Natural killer cell (primary cell): ENCODE results near the gene RBM19. TPM values are rescaled to one million over a fixed set of nuclear protein-coding genes. Genes with fewer than 3 reads are reported as not detected.

Experiments used
- ATAC-seq, 3 donors: fragments of 150-1000 bp in 2 of 3; fragments of 200-7000 bp in 1 of 3; cut with Tn5 transposase; 1 replicate in 1 of 3; 2 replicates in 2 of 3; pipeline ENCODE4 v1.10.0; 2021; ENCODE audit warnings: mild to moderate bottlenecking in 2 of 3, moderate library complexity in 2 of 3
- DNase-seq, 2 donors: peaks; one replicate each; pipeline versions ENCODE4 v3.0.0 to v3.0.0-alpha.2; 2013 to 2021; ENCODE audit warnings: mixed read lengths in 1 of 2
- H3K27ac ChIP-seq: one replicate; pipeline ENCODE4 v1.5.1; 2013; ENCODE audit warnings: mild to moderate bottlenecking, low read length
- H3K27me3 ChIP-seq: one replicate; pipeline ENCODE4 v1.6.1; 2013; ENCODE audit warnings: low read length; ENCODE audit not compliant: control insufficient read depth, insufficient read depth
- H3K36me3 ChIP-seq: one replicate; pipeline ENCODE4 v1.6.1; 2013; ENCODE audit warnings: low read length; ENCODE audit not compliant: control insufficient read depth, insufficient read depth
- H3K4me1 ChIP-seq: one replicate; pipeline ENCODE4 v1.6.1; 2013; ENCODE audit warnings: low read length; ENCODE audit not compliant: control insufficient read depth, insufficient read depth
- H3K4me3 ChIP-seq: one replicate; pipeline ENCODE4 v1.5.1; 2013; ENCODE audit warnings: low read length
- H3K9me3 ChIP-seq: one replicate; pipeline ENCODE4 v1.6.1; 2013; ENCODE audit warnings: low read length; ENCODE audit not compliant: control insufficient read depth, insufficient read depth
- H3K27ac Mint-ChIP-seq, 2 donors: one replicate each; pipeline ENCODE4 v1.8.0; 2022; ENCODE audit warnings: mild to moderate bottlenecking in 2 of 2, mixed read lengths in 2 of 2, moderate library complexity in 1 of 2
- H3K27me3 Mint-ChIP-seq, 2 donors: one replicate each; pipeline ENCODE4 v1.8.0; 2022; ENCODE audit warnings: low read depth in 2 of 2, mixed read lengths in 2 of 2
- H3K36me3 Mint-ChIP-seq: one replicate; pipeline ENCODE4 v1.8.0; 2022; ENCODE audit warnings: mixed read lengths
- H3K4me1 Mint-ChIP-seq, 2 donors: one replicate each; pipeline ENCODE4 v1.8.0; 2022; ENCODE audit warnings: mixed read lengths in 2 of 2
- H3K4me3 Mint-ChIP-seq: one replicate; pipeline ENCODE4 v1.8.0; 2022; ENCODE audit warnings: mild to moderate bottlenecking, moderate library complexity, mixed read lengths
- H3K9me3 Mint-ChIP-seq, 2 donors: one replicate each; pipeline ENCODE4 v1.8.0; 2022; ENCODE audit warnings: mixed read lengths in 2 of 2
- CTCF ChIP-seq: fragments of 200-600 bp; IDR thresholded peaks from one replicate; pipeline ENCODE4 v1.8.0; 2022; ENCODE audit warnings: antibody characterized with exemption
- WGBS: methylation state at CpG from one replicate; pipeline ENCODE4 v1.1.7; 2013; ENCODE audit warnings: missing lambda C conversion rate; ENCODE audit not compliant: insufficient coverage; 5-methylcytosine and 5-hydroxymethylcytosine counted together
- intact Hi-C: fragments of 100-400 bp; cut with micrococcal nuclease; formaldehyde crosslinking; loops from one replicate; pipeline ENCODE4 v1.14.2; 2022
- total RNA-seq, 4 donors: library from RNA; stranded (reverse); fragments of 120-200 nt in 1 of 4; gene quantifications; one replicate each; pipeline versions ENCODE4 v1.2.3 to v1.2.4, GENCODE V29; 2013 to 2022

RBM19 gene
- total RNA-seq, 3 donors from 2014 or later (not counting 1 experiment from before 2014, with no cell fraction given) = 49.9 to 70.6 (median 60.9) TPM

- H3K27me3 ChIP-seq = no peaks in the 10 kb centered on the region
Observed at GRCh38 chr12:113837084-113837483, 129.0 kb downstream of the RBM19 start.

GRCh38 chr12:113835896-113836295 lies 130.2 kb downstream of the RBM19 start:
- intact Hi-C loops = no loop called here
- Histone ChIP-seq H3K27me3 (no peaks in the 10 kb centered on the region), H3K9me3 (no peaks in the 10 kb centered on the region), H3K4me1 (no peaks in the 10 kb centered on the region), H3K36me3 (peaks cover 1% of the 10 kb centered on the region), H3K4me3 (no peak overlapping the region), H3K27ac (no peak overlapping the region)
- H3K9me3 Mint-ChIP-seq = no peaks in the 10 kb centered on the region
- H3K4me1 Mint-ChIP-seq = peaks cover 0 to 4% of the 10 kb centered on the region in 2 donors
- H3K27me3 Mint-ChIP-seq = no peaks in the 10 kb centered on the region
- 91% methylated on average over 16 of the region's 16 CpGs for WGBS
- H3K4me3 Mint-ChIP-seq = no peak overlapping the region
- H3K27ac Mint-ChIP-seq = no peak overlapping the region
- no peak for TF ChIP-seq CTCF
- no peaks in the 10 kb centered on the region for H3K36me3 Mint-ChIP-seq
- DNase-seq = no peak
- ATAC-seq = no peak

More at GRCh38 chr12:113837084-113837483, 129.0 kb downstream of the RBM19 start:
- H3K27ac ChIP-seq = no peak overlapping the region
- Mint-ChIP-seq H3K4me3 (no peak overlapping the region), H3K27me3 (no peaks in the 10 kb centered on the region), H3K36me3 (no peaks in the 10 kb centered on the region), H3K9me3 (no peaks in the 10 kb centered on the region), H3K4me1 (peaks cover 0 to 4% of the 10 kb centered on the region in 2 donors), H3K27ac (no peak overlapping the region)
- 93% methylated on average over 5 of the region's 5 CpGs for WGBS
- no peak for DNase-seq
- no peak overlapping the region for H3K4me3 ChIP-seq
- no peak for ATAC-seq
- peaks cover 1% of the 10 kb centered on the region for H3K36me3 ChIP-seq
- no peaks in the 10 kb centered on the region for H3K4me1 ChIP-seq
- TF ChIP-seq CTCF = no peak
- intact Hi-C loops = no loop called here
- no peaks in the 10 kb centered on the region for H3K9me3 ChIP-seq

GRCh38 chr12:113835433-113835832 lies 130.7 kb downstream of the RBM19 start:
- H3K9me3 Mint-ChIP-seq = no peaks in the 10 kb centered on the region
- peak overlapping the region in 1 of 2 donors; percentile 47 for H3K27ac Mint-ChIP-seq
- TF ChIP-seq CTCF = no peak
- H3K36me3 Mint-ChIP-seq = no peaks in the 10 kb centered on the region
- H3K27me3 Mint-ChIP-seq = no peaks in the 10 kb centered on the region
- Histone ChIP-seq H3K4me1 (no peaks in the 10 kb centered on the region), H3K36me3 (peaks cover 1% of the 10 kb centered on the region), H3K27me3 (no peaks in the 10 kb centered on the region), H3K27ac (no peak overlapping the region), H3K9me3 (no peaks in the 10 kb centered on the region), H3K4me3 (no peak overlapping the region)
- no peak overlapping the region for H3K4me3 Mint-ChIP-seq
- intact Hi-C loops = no loop called here
- DNase-seq (no peak), ATAC-seq (no peak)
- WGBS = 98% methylated on average over 16 of the region's 16 CpGs
- peaks cover 0 to 4% of the 10 kb centered on the region in 2 donors for H3K4me1 Mint-ChIP-seq

- Mint-ChIP-seq H3K27ac (no peak overlapping the region), H3K36me3 (no peaks in the 10 kb centered on the region), H3K27me3 (no peaks in the 10 kb centered on the region), H3K9me3 (no peaks in the 10 kb centered on the region), H3K4me3 (no peak overlapping the region), H3K4me1 (peaks cover 0 to 4% of the 10 kb centered on the region in 2 donors)
- H3K4me3 ChIP-seq = no peak overlapping the region
- no peak overlapping the region for H3K27ac ChIP-seq
- no peaks in the 10 kb centered on the region for H3K9me3 ChIP-seq
- intact Hi-C loops = no loop called here
- TF ChIP-seq CTCF = no peak
- H3K36me3 ChIP-seq = no peaks in the 10 kb centered on the region
- no peaks in the 10 kb centered on the region for H3K27me3 ChIP-seq
- WGBS = 94% methylated on average over 3 of the region's 3 CpGs
- ATAC-seq = no peak
- H3K4me1 ChIP-seq = no peaks in the 10 kb centered on the region
- DNase-seq = no peak
Observed at GRCh38 chr12:113833422-113833821, 132.7 kb downstream of the RBM19 start.
